ENCODE data around the gene SPATA31D1. TPM values are rescaled to one million over a fixed set of nuclear protein-coding genes. Genes with fewer than 3 reads are reported as not detected.

SPATA31D1 gene
- total and polyA plus RNA-seq, 2 donors (not counting 1 experiment from before 2014, with no cell fraction given) = not detected

DNA sequence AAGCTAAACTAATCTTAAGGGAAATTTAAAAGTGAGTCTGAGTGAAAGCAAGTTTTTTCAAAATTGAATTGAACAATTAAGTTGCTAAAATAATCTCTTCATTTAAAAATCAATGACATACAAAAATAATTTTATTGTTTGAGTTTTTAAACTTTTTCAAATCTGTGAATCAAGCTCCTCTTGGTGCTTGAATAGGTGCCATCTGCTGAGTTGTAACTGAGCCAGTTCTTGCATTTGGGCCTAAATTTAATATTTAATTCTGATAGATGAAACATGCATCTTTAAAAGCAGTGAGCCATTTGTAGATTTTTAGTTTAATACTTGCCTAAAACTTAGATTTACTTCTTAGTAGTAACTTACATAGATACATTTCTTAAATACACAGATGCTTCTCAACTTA is 31.8 kb downstream of the SPATA31D1 start:
- H3K27me3 ChIP-seq (ENCODE audit: control insufficient read depth, insufficient read depth, low read length) = no peaks in the 10 kb centered on the region
- H3K27ac ChIP-seq (ENCODE audit: insufficient read depth, low read length) = no peak overlapping the region
- no peak overlapping the region for H3K4me2 ChIP-seq (ENCODE audit: extremely low read depth, insufficient read depth, low read length)
- no peak overlapping the region for H2AFZ ChIP-seq (ENCODE audit: low read length)
- H3K4me1 ChIP-seq (ENCODE audit: control insufficient read depth, extremely low read depth, insufficient read depth, low read length) = peaks cover 3% of the 10 kb centered on the region
- no peak overlapping the region for H3K4me3 ChIP-seq (replicated peaks in 1 of 4; ENCODE audit: control extremely low read depth in 1 of 4, insufficient read depth in 1 of 4, low read depth in 3 of 4, low read length in 4 of 4)
- no peak for DNase-seq (ENCODE audit: low read depth in 2 of 2)
- no peaks in the 10 kb centered on the region for H3K9me3 ChIP-seq (ENCODE audit: control insufficient read depth, insufficient read depth, low read depth, low read length)
- no peak overlapping the region for H3K9ac ChIP-seq (ENCODE audit: insufficient read depth, low read length)
- TF ChIP-seq EZH2 (IDR thresholded peaks at IDR 0.05; ENCODE audit: low read length, missing control alignments) (no peak), CTCF (conservative IDR thresholded peaks at IDR 0.05 in 1 of 2, IDR thresholded peaks at IDR 0.05 in 1 of 2; ENCODE audit: low read depth in 1 of 2, low read length in 2 of 2) (no peak)
- H4K20me1 ChIP-seq (ENCODE audit: control insufficient read depth, extremely low read depth, insufficient read depth, low read length) = no peaks in the 10 kb centered on the region
- H3K79me2 ChIP-seq (ENCODE audit: control insufficient read depth, insufficient read depth, low read length) = no peaks in the 10 kb centered on the region
- H3K36me3 ChIP-seq (ENCODE audit: control insufficient read depth, insufficient read depth, low read length) = no peaks in the 10 kb centered on the region

- no peaks in the 10 kb centered on the region for H3K36me3 ChIP-seq (ENCODE audit: control insufficient read depth, insufficient read depth, low read length)
- no peak overlapping the region for H3K9ac ChIP-seq (ENCODE audit: insufficient read depth, low read length)
These were observed 32.6 kb downstream of the SPATA31D1 start for GRCh38 chr9:82021198-82021597.

GRCh38 chr9:82022121-82022520 is 33.5 kb downstream of the SPATA31D1 start:
- Histone ChIP-seq H3K36me3 (ENCODE audit: control insufficient read depth, insufficient read depth, low read length) (no peaks in the 10 kb centered on the region), H3K4me1 (ENCODE audit: control insufficient read depth, extremely low read depth, insufficient read depth, low read length) (peaks cover 3% of the 10 kb centered on the region), H3K27ac (ENCODE audit: insufficient read depth, low read length) (peak overlapping the region; percentile 73), H3K27me3 (ENCODE audit: control insufficient read depth, insufficient read depth, low read length) (no peaks in the 10 kb centered on the region), H3K9ac (ENCODE audit: insufficient read depth, low read length) (no peak overlapping the region), H3K9me3 (ENCODE audit: control insufficient read depth, insufficient read depth, low read depth, low read length) (no peaks in the 10 kb centered on the region), H3K79me2 (ENCODE audit: control insufficient read depth, insufficient read depth, low read length) (no peaks in the 10 kb centered on the region), H4K20me1 (ENCODE audit: control insufficient read depth, extremely low read depth, insufficient read depth, low read length) (no peaks in the 10 kb centered on the region), H3K4me2 (ENCODE audit: extremely low read depth, insufficient read depth, low read length) (no peak overlapping the region), H3K4me3 (replicated peaks in 1 of 4; ENCODE audit: control extremely low read depth in 1 of 4, insufficient read depth in 1 of 4, low read depth in 3 of 4, low read length in 4 of 4) (no peak overlapping the region), H2AFZ (ENCODE audit: low read length) (peak overlapping the region; percentile 33)
- TF ChIP-seq CTCF (conservative IDR thresholded peaks at IDR 0.05 in 1 of 2, IDR thresholded peaks at IDR 0.05 in 1 of 2; ENCODE audit: low read depth in 1 of 2, low read length in 2 of 2) = no peak
- TF ChIP-seq EZH2 (IDR thresholded peaks at IDR 0.05; ENCODE audit: low read length, missing control alignments) = no peak
- peak in 1 of 2 donors; percentile 3 for DNase-seq (ENCODE audit: low read depth in 2 of 2)

More at GRCh38 chr9:82021198-82021597, 32.6 kb downstream of the SPATA31D1 start:
- Histone ChIP-seq H3K27ac (ENCODE audit: insufficient read depth, low read length) (peak overlapping the region; percentile 73), H3K9me3 (ENCODE audit: control insufficient read depth, insufficient read depth, low read depth, low read length) (no peaks in the 10 kb centered on the region), H2AFZ (ENCODE audit: low read length) (peak overlapping the region; percentile 34), H3K27me3 (ENCODE audit: control insufficient read depth, insufficient read depth, low read length) (no peaks in the 10 kb centered on the region), H3K4me2 (ENCODE audit: extremely low read depth, insufficient read depth, low read length) (no peak overlapping the region), H3K79me2 (ENCODE audit: control insufficient read depth, insufficient read depth, low read length) (no peaks in the 10 kb centered on the region), H3K4me3 (replicated peaks in 1 of 4; ENCODE audit: control extremely low read depth in 1 of 4, insufficient read depth in 1 of 4, low read depth in 3 of 4, low read length in 4 of 4) (no peak overlapping the region), H3K4me1 (ENCODE audit: control insufficient read depth, extremely low read depth, insufficient read depth, low read length) (peaks cover 3% of the 10 kb centered on the region), H4K20me1 (ENCODE audit: control insufficient read depth, extremely low read depth, insufficient read depth, low read length) (no peaks in the 10 kb centered on the region)
- DNase-seq (ENCODE audit: low read depth in 2 of 2) = peak; percentile 83 to 100
- TF ChIP-seq CTCF (conservative IDR thresholded peaks at IDR 0.05 in 1 of 2, IDR thresholded peaks at IDR 0.05 in 1 of 2; ENCODE audit: low read depth in 1 of 2, low read length in 2 of 2) (no peak), EZH2 (IDR thresholded peaks at IDR 0.05; ENCODE audit: low read length, missing control alignments) (no peak)

All from fibroblast of lung (primary cell).